Stimulated activated CD8-positive, alpha-beta memory T cell treated with anti-CD3 and anti-CD28 coated beads, Interleukin-2, amount 100 ng/mL, for 1 hour (primary cell): ENCODE results near the gene UQCRC1.

ENCODE experiments used
- DNase-seq, 2 donors: peaks; one replicate each; pipeline ENCODE4 v3.0.0-alpha.2; 2020; ENCODE audit warnings: low read depth in 2 of 2

UQCRC1 gene

DNA sequence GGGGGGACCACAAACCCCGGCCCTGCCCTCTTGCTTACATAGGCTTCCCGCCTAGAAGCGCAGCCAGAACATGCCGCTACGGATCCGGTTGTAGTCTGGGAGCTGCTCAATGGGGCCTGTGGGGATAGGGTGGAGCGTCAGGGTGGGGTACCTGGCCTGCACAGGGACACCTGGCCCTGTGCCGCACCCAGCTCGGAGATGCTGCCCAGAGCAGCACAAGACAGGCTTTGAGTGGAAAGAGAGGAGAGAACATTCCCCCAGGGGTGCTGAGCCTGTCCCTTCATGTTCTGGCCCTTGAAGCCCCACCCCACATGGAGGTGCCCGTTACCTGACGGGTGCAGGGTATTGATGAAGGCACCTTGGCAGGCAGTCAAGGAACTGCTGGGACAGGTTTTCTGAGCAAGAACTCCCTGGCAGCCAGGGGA lies 10.4 kb downstream of the UQCRC1 start:
- DNase-seq = no peak

DNA sequence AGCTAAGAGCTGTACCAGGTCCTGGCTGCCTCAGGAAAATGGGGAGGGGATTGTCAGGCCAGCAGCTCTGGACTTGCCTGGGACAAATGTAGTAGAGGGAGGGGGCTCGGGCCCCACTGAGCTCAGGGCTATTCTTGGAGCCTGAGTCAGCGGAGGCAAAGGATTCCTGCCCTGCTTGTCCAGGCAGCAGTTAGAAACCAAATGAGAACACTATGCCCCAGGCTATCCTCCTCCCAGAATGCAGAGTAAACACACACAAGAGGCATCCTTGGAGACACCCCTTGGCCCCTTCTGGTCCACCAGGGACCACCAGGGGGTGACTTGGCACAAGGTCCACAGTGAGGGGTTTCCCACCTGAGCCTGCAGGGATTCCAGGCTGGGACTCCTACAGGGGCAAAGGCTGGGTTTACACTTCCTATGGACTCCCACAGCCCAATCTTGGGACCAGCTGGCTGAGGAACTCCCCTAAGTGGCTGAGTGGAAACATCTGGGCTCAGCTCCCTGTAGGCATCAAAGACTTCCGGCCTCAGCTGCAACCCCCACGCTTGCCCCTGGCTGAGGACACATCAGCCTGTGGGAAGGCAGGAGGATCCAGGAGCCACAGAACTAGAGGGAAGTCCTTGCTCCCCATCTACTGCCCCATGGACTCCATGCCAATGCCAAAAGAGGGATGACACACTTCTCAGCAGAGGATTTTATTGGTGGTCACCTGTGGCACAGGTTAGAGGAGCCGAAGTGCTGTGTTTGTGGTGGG lies 10.9 kb downstream of the UQCRC1 start:
- no peak for DNase-seq

DNA sequence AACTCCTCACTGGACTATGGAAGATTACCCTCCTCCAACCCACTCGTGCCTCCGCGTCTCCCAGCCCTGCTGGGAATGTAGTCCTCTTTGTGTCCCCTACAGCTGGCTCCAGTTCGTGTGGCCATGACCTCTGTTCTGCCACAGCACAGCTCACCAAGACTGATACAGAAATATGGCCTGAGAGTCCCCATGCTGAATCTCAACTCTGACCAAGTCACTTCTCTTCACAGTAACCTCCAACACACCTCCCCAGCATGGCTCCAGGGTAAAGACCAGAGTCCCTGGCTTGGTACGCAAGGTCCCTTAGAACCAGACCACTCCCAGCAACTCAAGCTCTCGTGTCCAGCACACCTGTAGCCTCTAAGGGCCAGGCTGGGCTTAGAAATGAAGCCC lies 12.0 kb downstream of the UQCRC1 start:
- no peak for DNase-seq

DNA sequence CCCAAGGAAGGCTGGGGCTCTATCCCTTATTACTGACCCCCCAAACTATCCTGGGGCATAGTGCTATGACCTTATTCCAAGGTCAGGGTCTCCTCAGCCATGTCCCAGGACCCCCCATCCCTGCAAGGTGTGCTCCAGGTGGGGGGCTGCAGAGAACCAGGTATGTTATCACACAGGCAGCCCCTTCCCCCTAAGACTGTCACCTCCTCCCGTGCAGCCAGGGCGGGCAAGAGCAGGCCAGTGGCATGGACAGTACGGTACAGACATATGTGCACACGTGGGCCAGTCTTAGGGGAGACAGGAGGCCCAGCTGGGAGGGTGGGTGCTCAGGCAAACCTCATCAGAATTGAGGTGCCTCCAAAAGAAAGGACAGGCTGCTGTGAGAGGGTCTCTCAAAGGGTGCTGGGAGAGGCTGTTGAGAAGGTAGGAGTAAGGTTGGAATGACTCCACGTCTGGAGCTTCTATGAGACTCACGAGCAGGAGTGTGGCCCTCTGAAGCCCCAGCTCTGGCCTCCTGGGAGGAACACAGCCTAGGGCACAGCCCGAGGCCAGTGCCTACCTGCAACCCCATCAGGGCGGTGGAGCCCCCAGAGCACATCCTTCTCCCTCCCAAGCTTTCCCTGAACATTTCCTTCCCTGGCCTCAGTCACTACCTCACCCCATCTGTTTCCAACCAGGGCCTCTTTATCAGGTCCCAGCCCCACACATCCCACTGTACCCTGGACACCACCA lies 12.6 kb downstream of the UQCRC1 start:
- DNase-seq = no peak

DNA sequence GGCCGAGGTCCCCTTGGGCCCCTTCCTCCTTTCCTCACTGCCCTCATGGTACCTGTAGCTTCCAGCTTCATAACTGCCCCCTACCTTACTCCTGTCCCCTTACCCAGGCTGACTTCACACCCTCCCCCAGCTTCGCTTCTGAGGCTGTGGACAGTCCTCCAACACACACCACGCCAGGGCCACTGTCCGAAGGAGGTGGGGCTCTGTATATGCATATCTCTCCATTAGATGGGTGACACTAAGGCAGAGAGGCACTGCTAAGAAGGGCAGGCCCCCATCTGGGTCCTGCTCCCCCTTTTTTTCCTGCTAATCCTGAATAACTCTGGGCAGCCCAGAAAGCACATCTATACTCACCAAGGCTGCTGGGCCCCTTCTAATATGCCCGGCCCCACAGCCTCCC lies 13.3 kb downstream of the UQCRC1 start:
- no peak for DNase-seq

DNA sequence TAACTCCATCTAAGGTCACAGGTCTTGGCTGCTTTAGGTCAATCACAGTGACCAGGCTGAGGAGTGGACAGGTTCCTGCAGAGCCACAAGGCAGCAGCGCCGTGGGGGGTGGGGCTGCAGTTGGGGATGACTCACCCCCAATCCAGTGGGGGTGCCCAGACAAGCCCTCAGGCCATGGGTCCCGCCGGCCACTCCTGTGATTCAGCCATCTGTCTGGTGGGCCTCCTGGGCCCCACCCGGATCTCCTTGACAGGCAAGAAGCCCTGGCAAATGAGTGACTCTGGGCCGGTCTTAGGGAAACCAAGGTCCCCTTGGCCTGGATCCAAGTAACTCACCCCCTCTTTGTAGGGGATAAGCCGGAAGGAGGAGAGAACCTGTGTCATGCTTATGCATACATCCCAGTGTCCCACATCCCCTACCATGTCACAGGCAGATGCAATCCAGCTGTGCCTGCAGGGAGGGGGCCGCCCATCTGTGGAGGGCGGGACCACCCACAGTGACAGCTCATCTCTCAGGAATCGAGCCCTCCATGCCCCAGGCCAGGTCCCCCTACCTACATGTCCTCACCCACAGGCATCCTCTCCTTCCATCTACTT lies 13.8 kb downstream of the UQCRC1 start:
- DNase-seq = no peak

DNA sequence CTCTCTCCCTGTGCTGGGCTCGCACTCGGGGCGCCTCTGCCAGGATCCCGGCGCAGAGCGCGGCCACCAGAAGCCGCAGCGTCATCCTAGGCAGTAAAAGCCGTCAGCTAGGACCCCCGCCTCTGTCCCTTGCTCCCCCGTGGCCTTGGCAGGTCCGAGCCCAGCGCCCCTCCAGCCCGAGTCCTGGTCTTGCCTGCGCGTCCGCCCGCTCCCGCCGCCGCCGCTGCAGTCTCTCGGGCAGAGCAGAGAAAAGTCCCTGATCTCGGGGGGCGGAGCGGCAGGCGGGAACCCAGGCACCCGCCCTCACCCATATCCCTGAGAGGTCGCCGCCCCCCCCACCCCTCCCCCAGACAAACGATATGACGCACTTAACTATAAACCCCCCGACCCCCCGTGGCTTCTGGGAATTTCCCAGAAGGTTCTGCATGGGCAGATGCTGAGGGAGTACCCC lies 14.3 kb downstream of the UQCRC1 start, which contains the start of gene COL7A1:
COL7A1 (minus strand) TSS at position 255 of the 451 bp plus-strand sequence; CDS start at position 85, 170 bp downstream.
- DNase-seq = no peak

DNA sequence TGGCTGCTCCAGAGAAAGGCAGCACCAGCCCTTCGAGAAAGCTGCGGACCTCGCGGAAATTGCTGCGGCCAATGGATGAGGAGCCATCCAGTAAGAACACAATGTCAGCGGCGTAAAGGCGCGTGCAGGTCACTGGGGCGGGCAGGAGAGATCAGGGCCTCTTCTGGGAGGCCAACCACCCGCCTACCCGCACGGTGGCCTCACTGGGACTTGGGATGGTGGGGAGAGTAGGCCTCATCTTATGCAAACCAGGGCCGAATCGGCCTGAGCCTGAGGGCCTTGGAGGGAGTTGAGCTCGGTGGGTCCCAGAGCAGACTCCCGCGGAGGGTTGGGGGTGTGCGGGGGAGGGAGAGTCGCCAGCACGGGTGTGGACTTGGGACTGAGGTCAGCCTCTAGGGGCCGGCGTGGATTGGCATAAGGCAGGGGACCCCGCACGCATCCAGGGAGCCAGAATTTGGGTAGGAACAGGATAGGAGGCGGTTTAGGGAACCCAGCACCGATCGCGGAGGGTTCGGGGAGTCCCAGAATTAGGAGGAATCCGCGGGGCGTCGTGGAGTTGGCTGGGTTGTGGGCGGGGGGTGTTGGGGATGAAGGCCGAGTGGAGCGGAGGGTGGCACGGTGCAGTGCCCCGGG lies 14.9 kb downstream of the UQCRC1 start:
- no peak for DNase-seq

DNA sequence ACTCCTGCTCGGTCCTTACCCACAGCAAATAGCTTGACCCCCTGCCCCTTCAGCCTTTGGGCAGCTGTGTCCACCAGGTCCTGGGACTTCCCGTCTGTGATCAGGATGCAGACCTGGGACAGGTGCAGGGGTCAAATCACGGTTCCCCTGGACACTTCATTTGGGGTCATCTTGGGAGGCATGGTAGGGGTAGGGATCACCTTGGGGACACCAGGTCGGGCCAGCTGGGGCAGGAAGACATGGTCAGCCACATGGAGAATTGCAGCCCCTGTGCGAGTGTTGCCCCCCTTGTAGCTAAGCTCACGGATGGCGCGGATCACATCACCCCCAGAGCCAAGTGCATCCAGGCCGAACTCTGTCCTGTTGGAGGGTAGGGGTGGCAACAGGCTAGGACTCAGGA lies 16.1 kb downstream of the UQCRC1 start:
- DNase-seq = no peak

DNA sequence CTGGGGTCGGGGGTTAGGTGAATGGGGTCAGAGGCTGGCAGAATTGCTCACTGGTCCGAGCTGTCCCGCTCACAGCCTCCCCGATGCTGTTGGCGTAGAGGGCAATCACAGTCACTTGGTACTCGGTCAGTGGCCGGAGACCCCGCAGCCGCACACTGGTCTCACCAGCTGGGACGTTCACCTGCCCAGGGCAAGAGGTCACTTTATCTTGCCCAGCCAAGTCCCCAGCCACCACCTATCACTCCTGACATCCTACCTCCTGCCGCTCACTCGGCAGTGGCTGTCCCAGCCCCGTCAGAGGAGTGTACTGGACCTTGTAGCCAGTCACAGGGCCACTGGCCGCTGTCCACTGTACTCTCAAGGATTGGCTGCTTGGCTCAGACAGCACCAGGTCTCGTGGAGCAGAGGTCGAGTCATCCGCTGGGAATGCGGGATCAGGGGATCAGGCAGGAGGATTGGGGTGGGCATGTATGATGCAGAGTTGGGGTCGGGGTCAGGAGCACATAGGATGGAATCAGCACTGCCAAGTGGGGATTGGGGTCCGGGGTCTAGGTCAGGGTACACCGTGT lies 16.8 kb downstream of the UQCRC1 start:
- DNase-seq = no peak

DNA sequence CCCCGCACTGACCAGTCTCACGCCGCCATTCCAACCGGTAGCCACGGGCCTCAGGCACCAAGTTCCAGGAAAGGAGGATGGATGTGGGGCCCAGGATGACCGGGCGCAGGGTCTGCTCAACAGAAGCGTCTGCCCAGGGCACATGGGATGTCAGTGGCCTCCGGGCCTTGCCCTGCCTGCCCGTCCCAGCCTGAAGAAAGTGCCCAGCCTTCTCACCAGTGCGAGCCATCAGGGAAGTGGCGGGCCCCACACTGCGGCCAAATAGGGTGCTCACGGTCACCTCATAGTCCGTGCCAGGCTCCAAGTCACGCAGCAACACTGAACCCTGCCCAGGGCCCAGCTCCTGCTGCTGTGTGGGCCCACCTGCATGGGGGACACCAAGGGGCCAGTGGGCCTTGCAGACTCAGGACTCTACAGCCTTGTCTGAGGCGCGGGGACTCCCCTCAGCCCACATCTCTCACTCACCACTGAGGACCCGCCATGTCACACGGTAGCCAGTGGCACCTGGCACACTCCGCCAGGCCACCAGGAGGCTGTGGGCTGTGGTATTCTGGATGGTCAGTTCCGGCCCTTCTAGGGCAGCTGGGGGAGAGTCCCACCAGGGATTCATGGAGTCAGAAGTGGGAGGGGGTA lies 17.4 kb downstream of the UQCRC1 start:
- no peak for DNase-seq

DNA sequence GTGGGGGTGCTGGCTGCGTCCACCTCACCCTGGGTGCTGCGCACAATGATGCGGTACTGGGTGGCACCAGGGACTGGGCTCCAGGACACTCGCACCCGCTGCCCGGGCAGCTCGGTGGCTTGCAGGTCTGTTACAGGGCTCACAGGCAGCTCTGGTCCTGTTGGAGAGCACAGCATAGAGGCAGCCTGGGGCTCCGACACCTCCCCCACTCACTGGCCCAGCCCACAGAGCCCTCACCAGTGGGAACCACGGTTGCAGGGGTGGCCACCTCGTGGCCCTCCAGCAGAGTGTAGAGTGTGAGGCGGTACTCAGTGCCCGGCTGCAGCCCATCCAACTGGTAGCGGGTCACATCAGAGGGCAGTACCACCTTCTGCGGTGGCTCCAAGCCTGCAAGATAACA lies 18.0 kb downstream of the UQCRC1 start:
- no peak for DNase-seq

DNA sequence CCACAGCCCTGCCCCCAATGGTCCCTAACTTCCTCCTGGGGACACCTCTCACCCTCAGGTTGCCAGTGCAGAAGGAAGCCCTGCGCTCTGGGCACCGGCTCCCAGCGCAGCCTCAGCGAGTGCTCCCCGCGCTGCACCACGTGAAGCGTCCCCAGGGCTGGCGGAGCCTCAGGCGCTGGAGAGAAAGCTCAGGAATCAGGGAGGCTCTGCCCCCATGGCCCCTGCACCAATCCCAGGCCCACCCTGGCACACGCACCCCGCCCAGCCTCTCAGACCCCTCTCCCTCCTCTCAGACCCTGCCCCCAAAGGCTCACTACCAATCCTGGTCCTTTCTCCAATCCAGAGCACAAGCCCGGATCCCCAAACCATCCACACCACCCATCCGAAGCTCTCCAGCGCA lies 21.2 kb downstream of the UQCRC1 start:
- DNase-seq = no peak

DNA sequence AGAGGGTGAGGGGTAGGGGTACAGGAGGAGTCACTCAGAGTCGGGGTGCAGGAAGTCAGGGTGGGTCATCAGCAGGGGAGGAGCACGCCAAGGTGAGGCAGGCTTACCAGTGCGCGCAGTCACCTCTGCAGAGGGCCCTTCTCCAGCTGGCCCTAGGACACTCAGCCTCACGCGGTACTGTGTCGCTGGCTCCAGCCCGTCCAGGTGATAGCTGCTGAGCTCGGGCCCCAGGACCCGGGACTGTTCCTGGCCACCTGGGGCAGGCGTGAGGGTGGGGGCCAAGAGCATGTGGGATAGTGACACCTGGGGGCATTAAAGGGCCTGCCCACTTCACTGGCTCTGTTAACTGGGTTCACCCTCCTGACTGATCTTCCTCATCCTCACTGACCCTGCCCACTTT lies 21.8 kb downstream of the UQCRC1 start:
- no peak for DNase-seq

DNA sequence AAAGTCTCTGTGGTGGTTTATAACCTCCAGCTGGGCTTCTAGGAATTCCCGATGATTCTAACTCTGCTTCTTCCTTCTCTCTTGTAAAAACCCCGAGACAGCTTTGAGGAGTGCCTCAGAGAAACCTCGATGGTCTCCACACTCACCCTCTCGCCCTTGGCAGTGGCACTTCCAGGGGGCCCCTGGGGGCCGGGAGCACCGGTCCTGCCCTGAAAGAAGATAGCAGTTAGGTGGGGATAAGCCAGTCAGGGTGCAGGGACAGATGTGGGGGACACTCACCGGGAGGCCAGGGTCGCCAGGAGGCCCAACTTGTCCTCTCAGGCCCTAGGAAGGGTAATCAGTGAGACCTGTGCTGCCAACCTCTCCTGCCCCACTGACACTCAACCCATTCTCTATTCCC lies 24.0 kb downstream of the UQCRC1 start:
- DNase-seq = no peak

DNA sequence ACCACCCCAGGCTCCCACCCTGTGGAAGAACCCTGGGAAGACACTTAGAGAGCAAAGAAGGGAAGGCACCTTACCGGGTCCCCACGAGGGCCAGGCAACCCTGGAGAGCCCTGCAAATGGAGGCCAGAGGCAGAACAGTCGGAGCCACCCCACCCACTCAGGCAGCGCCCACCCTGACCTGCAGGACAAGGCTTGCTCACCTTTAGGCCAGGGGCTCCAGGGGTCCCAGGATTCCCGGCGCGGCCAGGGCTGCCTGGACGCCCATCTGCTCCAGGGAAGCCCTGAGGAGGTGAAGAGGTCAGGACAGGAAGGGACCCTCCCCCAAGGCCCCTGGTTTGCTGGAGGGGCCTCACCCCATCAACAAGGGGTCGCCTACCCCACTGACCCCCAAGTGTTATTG lies 24.6 kb downstream of the UQCRC1 start:
- no peak for DNase-seq

DNA sequence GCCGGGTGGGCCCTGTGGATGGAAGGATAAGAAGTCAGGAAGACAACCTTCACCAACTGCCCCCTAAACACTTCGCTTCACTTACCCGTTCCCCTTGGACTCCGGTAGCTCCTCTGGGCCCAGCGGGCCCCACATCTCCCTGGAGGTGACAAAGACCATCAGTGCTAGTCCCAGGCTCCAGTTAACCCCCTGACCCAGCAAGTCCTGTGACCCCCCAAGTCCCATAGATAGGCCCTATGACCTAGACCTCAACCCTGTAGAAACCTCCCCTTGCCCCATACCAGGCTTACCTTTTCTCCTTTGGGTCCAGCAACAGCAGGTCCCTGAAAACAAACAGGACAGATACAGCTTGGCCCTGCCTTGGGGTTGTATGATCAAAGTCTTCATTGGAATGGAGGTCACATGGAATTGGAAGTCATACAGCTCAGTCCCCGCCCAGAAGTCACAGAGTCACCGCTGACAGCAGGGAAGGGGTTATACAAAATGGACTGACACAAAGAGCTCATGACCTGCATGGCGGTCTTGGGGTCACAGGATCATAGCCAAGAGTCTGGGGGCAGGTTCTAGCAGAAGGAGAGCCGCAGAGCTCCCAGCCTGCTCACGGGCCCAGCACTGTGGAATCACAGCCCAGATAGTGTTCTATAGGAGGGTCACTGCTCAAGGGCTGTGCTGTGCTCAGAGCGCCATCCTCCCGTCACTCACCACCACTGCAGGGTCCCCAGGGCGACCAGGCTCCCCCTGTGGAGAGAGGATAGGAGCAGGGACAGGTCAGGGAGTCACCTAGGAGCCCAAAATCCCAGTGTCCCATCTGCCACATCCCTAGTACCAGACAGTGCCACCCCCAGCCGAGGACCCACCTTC lies 27.6 kb downstream of the UQCRC1 start:
- no peak for DNase-seq

DNA sequence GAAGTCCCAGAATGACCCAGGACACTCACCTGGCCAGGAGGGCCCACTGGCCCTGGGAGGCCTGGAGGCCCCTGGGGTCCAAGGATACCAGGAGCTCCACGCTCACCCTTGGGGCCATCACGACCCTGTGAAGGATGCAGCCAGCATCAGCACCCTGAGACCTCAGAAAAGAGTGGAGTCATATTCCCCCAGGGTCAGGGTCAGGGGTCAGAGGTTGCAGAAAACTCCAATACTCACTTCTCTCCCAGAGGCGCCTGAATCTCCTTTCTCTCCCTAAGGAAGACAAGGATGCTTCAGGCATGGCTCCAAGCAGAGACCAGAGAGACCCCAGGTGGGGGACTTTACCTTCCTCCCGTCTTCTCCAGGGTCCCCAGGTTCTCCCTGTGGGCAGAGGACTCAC lies 32.8 kb downstream of the UQCRC1 start:
- no peak for DNase-seq

DNA sequence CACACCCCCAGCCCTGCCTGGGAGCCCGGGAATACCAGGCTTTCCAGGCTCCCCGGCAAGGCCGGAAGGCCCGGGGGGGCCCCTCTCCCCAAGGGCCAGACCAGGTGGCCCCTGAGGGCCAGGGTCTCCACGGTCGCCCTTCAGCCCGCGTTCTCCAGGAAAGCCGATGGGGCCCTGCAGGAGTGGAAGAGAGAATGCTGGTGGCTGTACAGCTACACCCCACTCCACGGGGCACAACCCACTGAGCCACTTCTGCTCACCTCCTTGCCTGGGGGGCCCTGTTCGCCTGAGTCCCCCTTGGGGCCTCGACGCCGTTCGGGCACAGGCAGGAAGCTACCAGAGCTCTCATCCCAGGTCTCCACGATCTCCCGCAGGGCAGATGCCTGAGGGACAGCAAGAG lies 34.1 kb downstream of the UQCRC1 start:
- DNase-seq = no peak

DNA sequence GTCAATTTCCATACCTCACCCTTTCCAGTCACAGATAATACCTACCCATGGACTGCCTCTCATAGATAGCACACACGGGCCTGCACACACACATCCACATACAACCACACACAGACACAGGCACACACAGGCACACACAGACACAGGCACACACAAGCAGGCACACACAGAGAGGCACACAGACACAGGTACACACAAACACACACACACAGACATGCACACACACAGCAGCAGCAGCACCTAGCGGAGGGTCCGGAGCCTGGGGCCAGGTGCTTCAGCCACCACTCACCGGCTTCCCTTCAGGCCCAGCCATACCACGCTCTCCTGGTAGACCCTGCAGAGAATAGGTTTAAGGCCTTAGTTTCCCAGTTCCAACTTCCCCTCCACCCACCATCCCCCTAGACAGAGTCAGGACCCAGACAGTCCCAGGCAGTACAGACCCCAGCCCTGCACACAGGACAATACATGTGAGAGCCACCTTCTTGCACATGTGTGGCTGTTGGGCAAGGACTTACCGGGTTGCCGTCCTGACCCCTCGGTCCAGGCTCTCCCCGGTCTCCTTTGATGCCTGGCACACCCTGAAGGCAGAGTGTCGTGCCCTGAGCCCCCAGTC lies 35.4 kb downstream of the UQCRC1 start:
- no peak for DNase-seq
